ENCODE data around the gene RTKN.

DNA sequence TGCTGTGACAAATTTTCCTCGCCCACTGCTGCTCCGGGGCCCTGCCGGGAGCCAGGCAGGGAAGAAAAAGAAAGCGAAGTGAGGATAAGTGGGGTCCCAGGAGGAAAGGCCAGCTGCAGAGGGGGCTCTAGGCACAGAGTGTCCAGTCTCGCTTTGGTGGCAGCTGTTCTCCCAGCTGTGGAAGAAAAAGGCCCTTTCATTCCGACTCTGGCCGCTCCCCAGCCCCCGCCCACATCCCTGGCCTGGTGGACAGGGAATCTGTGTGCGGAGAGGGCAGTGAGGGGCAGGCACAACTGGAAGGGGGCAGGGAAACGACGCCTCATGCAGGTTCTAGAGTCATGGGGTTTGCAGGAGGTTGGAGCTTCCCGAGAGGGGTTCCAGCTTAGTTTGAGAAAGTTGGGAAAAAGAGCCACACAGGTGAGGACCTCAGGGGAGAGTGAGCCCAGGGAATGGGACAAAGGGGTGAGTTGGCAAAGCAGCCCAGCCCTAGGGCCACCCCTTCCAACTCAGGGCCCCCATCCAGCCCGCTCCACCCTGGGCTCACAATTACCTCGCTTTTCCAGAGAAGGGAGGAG is 1.8 kb downstream of the RTKN start:
- TF ChIP-seq, protein P1, sequence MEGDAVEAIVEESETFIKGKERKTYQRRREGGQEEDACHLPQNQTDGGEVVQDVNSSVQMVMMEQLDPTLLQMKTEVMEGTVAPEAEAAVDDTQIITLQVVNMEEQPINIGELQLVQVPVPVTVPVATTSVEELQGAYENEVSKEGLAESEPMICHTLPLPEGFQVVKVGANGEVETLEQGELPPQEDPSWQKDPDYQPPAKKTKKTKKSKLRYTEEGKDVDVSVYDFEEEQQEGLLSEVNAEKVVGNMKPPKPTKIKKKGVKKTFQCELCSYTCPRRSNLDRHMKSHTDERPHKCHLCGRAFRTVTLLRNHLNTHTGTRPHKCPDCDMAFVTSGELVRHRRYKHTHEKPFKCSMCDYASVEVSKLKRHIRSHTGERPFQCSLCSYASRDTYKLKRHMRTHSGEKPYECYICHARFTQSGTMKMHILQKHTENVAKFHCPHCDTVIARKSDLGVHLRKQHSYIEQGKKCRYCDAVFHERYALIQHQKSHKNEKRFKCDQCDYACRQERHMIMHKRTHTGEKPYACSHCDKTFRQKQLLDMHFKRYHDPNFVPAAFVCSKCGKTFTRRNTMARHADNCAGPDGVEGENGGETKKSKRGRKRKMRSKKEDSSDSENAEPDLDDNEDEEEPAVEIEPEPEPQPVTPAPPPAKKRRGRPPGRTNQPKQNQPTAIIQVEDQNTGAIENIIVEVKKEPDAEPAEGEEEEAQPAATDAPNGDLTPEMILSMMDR (IDR thresholded peaks at IDR 0.05), result no peak
- TF ChIP-seq POLR2A (IDR thresholded peaks at IDR 0.05), result no peak
- TF ChIP-seq POLR2AphosphoS5 (IDR thresholded peaks at IDR 0.05; ENCODE audit: insufficient read depth in 1 of 2, low read depth in 1 of 2), result no peak

Measured in vagina (tissue), 2 donors.